ENCODE results near the gene SETMAR. TPM values are rescaled to one million over a fixed set of nuclear protein-coding genes. Genes with fewer than 3 reads are reported as not detected.

Gene SETMAR
- total and polyA plus RNA-seq, 11 donors: 6.2 to 20.2 (median 13.8) TPM

- intact Hi-C loops (cut with DNase I): no loop called here
- no peak for TF ChIP-seq CTCF (IDR thresholded peaks at IDR 0.05)
- no peak for TF ChIP-seq POLR2A (IDR thresholded peaks at IDR 0.05)
- H3K4me1 ChIP-seq: peaks cover 0 to 23% (median 9%) of the 10 kb centered on the region in 12 donors
- H3K4me3 ChIP-seq: no peak overlapping the region
- no peak for DNase-seq
- WGBS, 4 donors: 87 to 95% (median 91%) methylated on average over 4 of the region's 4 CpGs
- no peaks in the 10 kb centered on the region for H3K27me3 ChIP-seq
- ATAC-seq: no peak
- no peaks in the 10 kb centered on the region for H3K9me3 ChIP-seq
- H3K27ac ChIP-seq: no peak overlapping the region
- peaks cover 0 to 54% (median 35%) of the 10 kb centered on the region in 9 donors for H3K36me3 ChIP-seq
Observed at GRCh38 chr3:4313606-4314293, 10.6 kb downstream of the SETMAR start.

DNA sequence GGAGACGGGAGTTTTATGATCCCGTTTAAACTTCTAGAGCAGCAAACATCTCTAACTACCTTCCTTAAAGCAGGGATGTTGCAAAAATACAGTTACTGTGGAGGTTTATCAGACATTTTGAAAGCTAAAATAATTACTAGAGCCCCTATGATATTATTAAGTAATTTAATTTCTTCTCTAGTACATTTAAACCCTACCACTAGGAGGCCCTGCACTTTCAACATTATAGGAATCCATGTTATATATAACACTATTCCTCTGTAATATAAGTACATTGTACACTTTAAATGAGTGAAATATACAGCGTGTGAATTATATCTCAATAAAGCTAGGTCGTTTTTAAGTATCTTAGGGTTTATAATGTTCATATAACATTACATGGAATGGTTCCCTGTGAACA lies 11.5 kb downstream of the SETMAR start:
- ATAC-seq (no peak), DNase-seq (no peak)
- TF ChIP-seq CTCF (IDR thresholded peaks at IDR 0.05): peak in 5 of 12 donors; percentile 6 to 15 (median 13)
- TF ChIP-seq POLR2A (IDR thresholded peaks at IDR 0.05): no peak
- H3K4me3 ChIP-seq: no peak overlapping the region
- H3K9me3 ChIP-seq: no peaks in the 10 kb centered on the region
- 92 to 95% (median 93%) methylated on average over 4 of the region's 4 CpGs for WGBS, 4 donors
- intact Hi-C loops (cut with DNase I): no loop called here
- H3K27me3 ChIP-seq: no peaks in the 10 kb centered on the region
- H3K27ac ChIP-seq: no peak overlapping the region
- peaks cover 0 to 54% (median 35%) of the 10 kb centered on the region in 9 donors for H3K36me3 ChIP-seq
- H3K4me1 ChIP-seq: peaks cover 0 to 15% (median 9%) of the 10 kb centered on the region in 12 donors

DNA sequence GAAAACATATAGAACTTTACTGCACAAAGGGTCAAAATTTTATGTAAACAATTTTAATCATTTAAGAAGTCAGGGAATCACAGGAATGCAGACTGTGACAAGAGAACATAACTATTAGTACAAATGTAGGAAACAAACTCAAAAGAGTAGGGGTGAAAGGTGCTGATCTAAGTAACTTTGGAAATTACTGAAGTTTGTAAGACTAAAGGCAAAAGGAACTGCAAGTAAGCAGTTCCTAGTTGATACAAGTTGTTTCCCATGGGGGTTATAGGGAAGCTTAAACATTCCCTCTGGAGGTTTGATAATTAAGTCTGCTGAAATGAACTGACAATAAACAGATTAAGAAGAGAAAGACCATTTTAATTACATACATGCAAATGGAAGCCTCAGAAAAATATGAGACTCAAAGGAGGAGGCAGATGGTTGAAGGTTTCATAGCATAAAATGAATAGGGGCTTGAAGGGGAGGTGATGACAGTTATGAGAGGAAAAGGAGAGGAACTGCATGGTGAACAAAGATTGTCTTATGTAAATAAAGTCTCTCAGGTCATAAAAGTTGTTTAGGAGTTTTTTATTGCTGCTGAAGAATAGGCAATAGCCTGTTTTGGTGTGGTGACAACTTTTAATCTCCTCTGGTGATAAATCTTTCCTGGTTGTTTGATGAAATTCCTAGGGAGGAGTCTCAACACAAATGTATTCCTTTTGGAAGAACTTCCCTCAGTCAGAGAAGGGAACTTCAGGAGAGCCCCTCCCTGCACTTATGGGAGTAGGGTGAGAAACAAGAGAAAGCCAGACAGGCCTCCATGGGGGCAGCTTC lies 17.1 kb downstream of the SETMAR start:
- intact Hi-C loops (cut with DNase I): no loop called here
- ATAC-seq: no peak
- H3K9me3 ChIP-seq: no peaks in the 10 kb centered on the region

More for the DNA sequence above, 17.1 kb downstream of the SETMAR start:
- peak overlapping the region in 1 of 12 donors; percentile 11 for H3K27ac ChIP-seq
- peaks cover 0 to 28% (median 20%) of the 10 kb centered on the region in 9 donors for H3K36me3 ChIP-seq
- H3K4me3 ChIP-seq: no peak overlapping the region
- no peaks in the 10 kb centered on the region for H3K27me3 ChIP-seq
- no peak for DNase-seq
- peaks cover 0 to 30% (median 0%) of the 10 kb centered on the region in 12 donors for H3K4me1 ChIP-seq
- TF ChIP-seq POLR2A (IDR thresholded peaks at IDR 0.05) (no peak), CTCF (IDR thresholded peaks at IDR 0.05) (no peak)

Measured in heart left ventricle (tissue), 16 donors.